Caco-2 (cell line): ENCODE data around the gene AQP5. TPM values are rescaled to one million over a fixed set of nuclear protein-coding genes. Genes with fewer than 3 reads are reported as not detected.

Experiments
- BruUV-seq: library from RNA; stranded (reverse); fragments of 400-500 nt; replicated peaks from 2 replicates; lab custom pipeline; 2021; lab: Mats Ljungman, UMichigan
- CTCF ChIA-PET: fragments of 300-600 bp; sonication (Branson Sonifier 250); formaldehyde crosslinking; loops from one replicate; lab custom pipeline; 2022; ENCODE audit warnings: antibody characterized with exemption; lab: Charles Lee
- POLR2A ChIA-PET: fragments of 300-600 bp; sonication (Branson Sonifier 250); formaldehyde crosslinking; loops from one replicate; lab custom pipeline; 2022; ENCODE audit warnings: antibody characterized with exemption; lab: Charles Lee
- DNase-seq, 2 experiments: peaks; one replicate each; pipeline versions ENCODE4 v3.0.0 to v3.0.0-alpha.2; 2020 to 2022
- H3K27me3 ChIP-seq: replicated peaks from 2 replicates; pipeline ENCODE4 v1.6.0; 2011; ENCODE audit warnings: low read length; ENCODE audit not compliant: control insufficient read depth, insufficient read depth
- H3K36me3 ChIP-seq: 2 replicates; pipeline ENCODE4 v1.5.1; 2011; ENCODE audit warnings: low read length; ENCODE audit not compliant: control insufficient read depth, insufficient read depth
- H3K4me1 ChIP-seq: fragments of 250-450 bp; sonication (Bioruptor Pico); 2 replicates; pipeline ENCODE4 v1.5.1; 2020; ENCODE audit warnings: mild to moderate bottlenecking
- H3K4me3 ChIP-seq: 2 replicates; pipeline ENCODE4 v1.5.1; 2011; ENCODE audit warnings: low read depth, mild to moderate bottlenecking, control low read depth, low read length
- H3K9me3 ChIP-seq: fragments of 250-450 bp; sonication (Bioruptor Pico); 2 replicates; pipeline ENCODE4 v1.5.1; 2020; ENCODE audit warnings: mild to moderate bottlenecking, moderate library complexity
- H3K27ac Mint-ChIP-seq: one replicate; pipeline ENCODE4 v1.8.0; 2022; ENCODE audit warnings: mixed read lengths; ENCODE audit not compliant: unreplicated experiment
- H3K27me3 Mint-ChIP-seq: one replicate; pipeline ENCODE4 v1.8.0; 2022; ENCODE audit warnings: mixed read lengths; ENCODE audit not compliant: insufficient read depth, unreplicated experiment
- H3K36me3 Mint-ChIP-seq: one replicate; pipeline ENCODE4 v1.8.0; 2022; ENCODE audit warnings: mild to moderate bottlenecking, mixed read lengths; ENCODE audit not compliant: insufficient read depth, unreplicated experiment
- H3K4me1 Mint-ChIP-seq: one replicate; pipeline ENCODE4 v1.8.0; 2022; ENCODE audit warnings: low read depth, mixed read lengths; ENCODE audit not compliant: unreplicated experiment
- H3K4me3 Mint-ChIP-seq: one replicate; pipeline ENCODE4 v1.8.0; 2022; ENCODE audit warnings: mild to moderate bottlenecking, moderate library complexity, mixed read lengths; ENCODE audit not compliant: unreplicated experiment
- H3K9me3 Mint-ChIP-seq: one replicate; pipeline ENCODE4 v1.8.0; 2022; ENCODE audit warnings: mixed read lengths; ENCODE audit not compliant: unreplicated experiment
- CTCF ChIP-seq, 2 experiments: fragments of 200-600 bp in 1 of 2; IDR thresholded peaks; 1 replicate in 1 of 2; 2 replicates in 1 of 2; pipeline versions ENCODE4 v1.5.1 to v1.8.0; 2011 to 2022; ENCODE audit warnings: antibody characterized with exemption in 1 of 2, control low read depth in 1 of 2, inconsistent platforms in 1 of 2, low read depth in 1 of 2, low read length in 1 of 2, mild to moderate bottlenecking in 1 of 2, moderate library complexity in 1 of 2; ENCODE audit not compliant: insufficient read depth in 1 of 2, severe bottlenecking in 1 of 2, unreplicated experiment in 1 of 2
- intact Hi-C: fragments of 100-400 bp; cut with micrococcal nuclease; formaldehyde crosslinking; loops from one replicate; pipeline ENCODE4 v1.10.0; 2022; ENCODE audit not compliant: unreplicated experiment
- total RNA-seq: library from RNA; stranded (reverse); gene quantifications from 2 replicates; pipeline ENCODE4 v1.2.3, GENCODE V29; 2022

Gene AQP5
- total RNA-seq, 1 experiment from 2014 or later = not detected

GRCh38 chr12:49963976-49964815 is 2.5 kb downstream of the AQP5 start:
- peaks cover 29% of the 10 kb centered on the region for H3K4me1 ChIP-seq
- POLR2A ChIA-PET = interaction anchor here (0.6 kb wide), 2 partner anchors 98 to 108 kb away, joined by 3 to 10 read pairs; no protein-coding TSS in a partner anchor
- Mint-ChIP-seq H3K4me1 (peaks cover 7% of the 10 kb centered on the region), H3K36me3 (no peaks in the 10 kb centered on the region), H3K9me3 (no peaks in the 10 kb centered on the region), H3K4me3 (no peak overlapping the region), H3K27me3 (no peaks in the 10 kb centered on the region), H3K27ac (no peak overlapping the region)
- CTCF ChIA-PET = interaction anchor here (1.2 to 7.9 kb wide), 3 partner anchors 17 to 106 kb away, joined by 3 to 78 read pairs (median 52); no protein-coding TSS in a partner anchor
- no peaks in the 10 kb centered on the region for H3K36me3 ChIP-seq
- H3K4me3 ChIP-seq = no peak overlapping the region
- no TSS peak for BruUV-seq
- H3K9me3 ChIP-seq = no peaks in the 10 kb centered on the region
- DNase-seq = no peak
- H3K27me3 ChIP-seq = no peaks in the 10 kb centered on the region
- intact Hi-C loops = no loop called here
- TF ChIP-seq CTCF (IDR thresholded peaks at IDR 0.05; ENCODE audit: insufficient read depth in 1 of 2, low read depth in 1 of 2, low read length in 1 of 2, severe bottlenecking in 1 of 2, unreplicated experiment in 1 of 2) = no peak

GRCh38 chr12:49964849-49965624 is 3.4 kb downstream of the AQP5 start:
- no peaks in the 10 kb centered on the region for H3K27me3 ChIP-seq
- Mint-ChIP-seq H3K4me3 (no peak overlapping the region), H3K27ac (no peak overlapping the region), H3K36me3 (no peaks in the 10 kb centered on the region), H3K9me3 (no peaks in the 10 kb centered on the region), H3K4me1 (peaks cover 7% of the 10 kb centered on the region), H3K27me3 (no peaks in the 10 kb centered on the region)
- intact Hi-C loops = no loop called here
- no peak overlapping the region for H3K4me3 ChIP-seq
- no peaks in the 10 kb centered on the region for H3K36me3 ChIP-seq
- DNase-seq = no peak
- BruUV-seq = no TSS peak
- POLR2A ChIA-PET = interaction anchor here (0.6 to 1.0 kb wide), 2 partner anchors 109 to 120 kb away, joined by 3 to 12 read pairs; no protein-coding TSS in a partner anchor
- TF ChIP-seq CTCF (IDR thresholded peaks at IDR 0.05; ENCODE audit: insufficient read depth in 1 of 2, low read depth in 1 of 2, low read length in 1 of 2, severe bottlenecking in 1 of 2, unreplicated experiment in 1 of 2) = no peak
- CTCF ChIA-PET = interaction anchor here (0.5 to 7.9 kb wide), 5 partner anchors 16 to 575 kb away, joined by 3 to 78 read pairs (median 46); no protein-coding TSS in a partner anchor
- H3K4me1 ChIP-seq = peaks cover 23% of the 10 kb centered on the region
- H3K9me3 ChIP-seq = no peaks in the 10 kb centered on the region

- no peaks in the 10 kb centered on the region for H3K36me3 ChIP-seq
- peak in 1 of 2 experiments; percentile 30 for DNase-seq
- H3K27me3 Mint-ChIP-seq = no peaks in the 10 kb centered on the region
- BruUV-seq = no TSS peak
- no peak overlapping the region for H3K4me3 Mint-ChIP-seq
- H3K4me1 ChIP-seq = peaks cover 20% of the 10 kb centered on the region
- H3K9me3 Mint-ChIP-seq = no peaks in the 10 kb centered on the region
- no peaks in the 10 kb centered on the region for H3K4me1 Mint-ChIP-seq
- no peaks in the 10 kb centered on the region for H3K36me3 Mint-ChIP-seq
- H3K27ac Mint-ChIP-seq = no peak overlapping the region
- H3K27me3 ChIP-seq = no peaks in the 10 kb centered on the region
- H3K9me3 ChIP-seq = no peaks in the 10 kb centered on the region
- TF ChIP-seq CTCF (IDR thresholded peaks at IDR 0.05; ENCODE audit: insufficient read depth in 1 of 2, low read depth in 1 of 2, low read length in 1 of 2, severe bottlenecking in 1 of 2, unreplicated experiment in 1 of 2) = no peak
- intact Hi-C loops = loop anchor here (2.0 kb wide), 1 partner anchor 209 kb away; no protein-coding TSS in a partner anchor
- POLR2A ChIA-PET = interaction anchor here (0.6 to 1.0 kb wide), 2 partner anchors 119 to 524 kb away, joined by 5 to 12 read pairs; no protein-coding TSS in a partner anchor
- no peak overlapping the region for H3K4me3 ChIP-seq
- CTCF ChIA-PET = interaction anchor here (0.5 to 7.9 kb wide), 10 partner anchors 16 to 574 kb away, joined by 3 to 78 read pairs (median 11); partner anchors contain the start of gene LIMA1
Observed at GRCh38 chr12:49965836-49966235, 4.2 kb downstream of the AQP5 start.
